Activated CD8-positive, alpha-beta T cell treated with anti-CD3 and anti-CD28 coated beads, Interleukin-2, amount 10 ng/mL, durations not matched to agents 7 days and 5 days (primary cell): ENCODE measurements around the gene SAMD14. TPM values are rescaled to one million over a fixed set of nuclear protein-coding genes. Genes with fewer than 3 reads are reported as not detected.

Experiments used
- ATAC-seq: fragments of 150-1000 bp; cut with Tn5 transposase; one replicate; pipeline ENCODE4 v1.10.0; 2021; ENCODE audit warnings: moderate library complexity
- CTCF ChIA-PET: fragments of 350-600 bp; sonication (Branson Sonifier 250); formaldehyde crosslinking; loops from one replicate; lab custom pipeline; 2021; ENCODE audit warnings: antibody characterized with exemption; lab: Charles Lee
- POLR2A ChIA-PET: fragments of 350-600 bp; sonication (Branson Sonifier 250); formaldehyde crosslinking; loops from one replicate; lab custom pipeline; 2021; ENCODE audit warnings: antibody characterized with exemption; lab: Charles Lee
- DNase-seq: peaks from one replicate; pipeline ENCODE4 v3.0.0-alpha.2; 2020
- H3K27ac Mint-ChIP-seq: one replicate; pipeline ENCODE4 v1.8.0; 2021; ENCODE audit warnings: mild to moderate bottlenecking, mixed read lengths
- H3K27me3 Mint-ChIP-seq: one replicate; pipeline ENCODE4 v1.8.0; 2021; ENCODE audit warnings: low read depth, mixed read lengths
- H3K36me3 Mint-ChIP-seq: one replicate; pipeline ENCODE4 v1.8.0; 2021; ENCODE audit warnings: low read depth, mixed read lengths
- H3K4me1 Mint-ChIP-seq: one replicate; pipeline ENCODE4 v1.8.0; 2021; ENCODE audit warnings: low read depth, mixed read lengths
- H3K4me3 Mint-ChIP-seq: one replicate; pipeline ENCODE4 v1.8.0; 2021; ENCODE audit warnings: mild to moderate bottlenecking, mixed read lengths
- H3K9me3 Mint-ChIP-seq: one replicate; pipeline ENCODE4 v1.8.0; 2022; ENCODE audit warnings: mixed read lengths; ENCODE audit not compliant: insufficient read depth
- total RNA-seq, 2 experiments: library from RNA; stranded (reverse); gene quantifications; one replicate each; pipeline ENCODE4 v1.2.3, GENCODE V29; 2021

SAMD14 gene
- total RNA-seq, 2 experiments from 2014 or later: 0.50 to 0.55 TPM

GRCh38 chr17:50146927-50147665 lies 17.1 kb upstream of the SAMD14 start:
- no peak for ATAC-seq
- no peaks in the 10 kb centered on the region for H3K27me3 Mint-ChIP-seq
- ChIA-PET CTCF (interaction anchor here (1.2 to 9.7 kb wide), 7 partner anchors 8 to 53 kb away, joined by 3 to 118 read pairs (median 8); no protein-coding TSS in a partner anchor), POLR2A (interaction anchor here (1.4 kb wide), 1 partner anchor 15 kb away, joined by 7 read pairs; no protein-coding TSS in a partner anchor)
- peak overlapping the region; percentile 95 for H3K4me3 Mint-ChIP-seq
- H3K36me3 Mint-ChIP-seq: peaks cover 60% of the 10 kb centered on the region
- H3K4me1 Mint-ChIP-seq: peaks cover 60% of the 10 kb centered on the region
- peak overlapping the region; percentile 84 for H3K27ac Mint-ChIP-seq
- H3K9me3 Mint-ChIP-seq: no peaks in the 10 kb centered on the region
- no peak for DNase-seq

GRCh38 chr17:50146230-50146926 lies 16.4 kb upstream of the SAMD14 start:
- ChIA-PET POLR2A (interaction anchor here (1.4 kb wide), 1 partner anchor 15 kb away, joined by 7 read pairs; no protein-coding TSS in a partner anchor), CTCF (interaction anchor here (1.2 to 9.7 kb wide), 6 partner anchors 7 to 52 kb away, joined by 3 to 118 read pairs (median 10); no protein-coding TSS in a partner anchor)
- no peaks in the 10 kb centered on the region for H3K27me3 Mint-ChIP-seq
- H3K36me3 Mint-ChIP-seq: peaks cover 67% of the 10 kb centered on the region
- H3K27ac Mint-ChIP-seq: peak overlapping the region; percentile 84
- H3K4me1 Mint-ChIP-seq: peaks cover 61% of the 10 kb centered on the region
- H3K9me3 Mint-ChIP-seq: no peaks in the 10 kb centered on the region
- DNase-seq: no peak
- peak overlapping the region; percentile 95 for H3K4me3 Mint-ChIP-seq
- ATAC-seq: no peak

- peak overlapping the region; percentile 69 for H3K27ac Mint-ChIP-seq
These were observed 15.7 kb upstream of the SAMD14 start for GRCh38 chr17:50145532-50146229.

GRCh38 chr17:50144845-50145531 lies 15.0 kb upstream of the SAMD14 start:
- no peak overlapping the region for H3K4me3 Mint-ChIP-seq
- ChIA-PET POLR2A (no interaction called here), CTCF (interaction anchor here (1.4 to 9.7 kb wide), 3 partner anchors 13 to 25 kb away, joined by 3 to 118 read pairs (median 8); no protein-coding TSS in a partner anchor)
- peak overlapping the region; percentile 81 for H3K27ac Mint-ChIP-seq
- H3K9me3 Mint-ChIP-seq: no peaks in the 10 kb centered on the region
- DNase-seq (no peak), ATAC-seq (no peak)
- peaks cover 75% of the 10 kb centered on the region for H3K4me1 Mint-ChIP-seq
- H3K36me3 Mint-ChIP-seq: peaks cover 81% of the 10 kb centered on the region
- no peaks in the 10 kb centered on the region for H3K27me3 Mint-ChIP-seq

More at GRCh38 chr17:50145532-50146229, 15.7 kb upstream of the SAMD14 start:
- Mint-ChIP-seq H3K27me3 (no peaks in the 10 kb centered on the region), H3K4me3 (peak overlapping the region; percentile 28), H3K9me3 (no peaks in the 10 kb centered on the region), H3K36me3 (peaks cover 74% of the 10 kb centered on the region), H3K4me1 (peaks cover 68% of the 10 kb centered on the region)
- ChIA-PET CTCF (interaction anchor here (2.7 to 9.7 kb wide), 3 partner anchors 12 to 51 kb away, joined by 8 to 118 read pairs (median 12); no protein-coding TSS in a partner anchor), POLR2A (interaction anchor here (1.4 kb wide), 1 partner anchor 16 kb away, joined by 7 read pairs; no protein-coding TSS in a partner anchor)
- no peak for DNase-seq
- ATAC-seq: no peak

- peaks cover 81% of the 10 kb centered on the region for H3K4me1 Mint-ChIP-seq
- peak overlapping the region; percentile 81 for H3K27ac Mint-ChIP-seq
- H3K27me3 Mint-ChIP-seq: no peaks in the 10 kb centered on the region
- no peak overlapping the region for H3K4me3 Mint-ChIP-seq
- CTCF ChIA-PET: interaction anchor here (1.4 to 9.7 kb wide), 3 partner anchors 14 to 25 kb away, joined by 3 to 118 read pairs (median 8); no protein-coding TSS in a partner anchor
- H3K9me3 Mint-ChIP-seq: no peaks in the 10 kb centered on the region
- peaks cover 87% of the 10 kb centered on the region for H3K36me3 Mint-ChIP-seq
- ATAC-seq (no peak), DNase-seq (no peak)
- POLR2A ChIA-PET: no interaction called here
These were observed 14.4 kb upstream of the SAMD14 start for GRCh38 chr17:50144355-50144754.

- ChIA-PET POLR2A (interaction anchor here (0.9 kb wide), 1 partner anchor 8 kb away, joined by 3 read pairs; no protein-coding TSS in a partner anchor), CTCF (interaction anchor here (1.2 to 9.7 kb wide), 6 partner anchors 9 to 26 kb away, joined by 3 to 118 read pairs (median 6); no protein-coding TSS in a partner anchor)
- no peak for DNase-seq
- Mint-ChIP-seq H3K4me3 (no peak overlapping the region), H3K36me3 (peaks cover 92% of the 10 kb centered on the region), H3K27me3 (no peaks in the 10 kb centered on the region), H3K9me3 (no peaks in the 10 kb centered on the region), H3K4me1 (peaks cover 85% of the 10 kb centered on the region), H3K27ac (peak overlapping the region; percentile 90)
- no peak for ATAC-seq
These were observed 13.7 kb upstream of the SAMD14 start for GRCh38 chr17:50143461-50144176.

- CTCF ChIA-PET: interaction anchor here (1.7 to 4.9 kb wide), 3 partner anchors 9 to 20 kb away, joined by 4 to 67 read pairs (median 62); partner anchors contain the start of genes PPP1R9B and SAMD14
- Mint-ChIP-seq H3K9me3 (no peaks in the 10 kb centered on the region), H3K36me3 (peaks cover 94% of the 10 kb centered on the region), H3K4me3 (peak overlapping the region; percentile 60), H3K27ac (peak overlapping the region; percentile 90), H3K4me1 (peaks cover 76% of the 10 kb centered on the region), H3K27me3 (no peaks in the 10 kb centered on the region)
- no peak for ATAC-seq
- POLR2A ChIA-PET: interaction anchor here (1.2 kb wide), 1 partner anchor 10 kb away, joined by 4 read pairs; no protein-coding TSS in a partner anchor
- DNase-seq: no peak
These were observed 11.8 kb upstream of the SAMD14 start for GRCh38 chr17:50141745-50142110.

- Mint-ChIP-seq H3K36me3 (peaks cover 95% of the 10 kb centered on the region), H3K27ac (peak overlapping the region; percentile 90), H3K4me1 (peaks cover 71% of the 10 kb centered on the region), H3K4me3 (peak overlapping the region; percentile 62), H3K9me3 (no peaks in the 10 kb centered on the region), H3K27me3 (no peaks in the 10 kb centered on the region)
- CTCF ChIA-PET: interaction anchor here (0.9 to 4.9 kb wide), 11 partner anchors 9 to 47 kb away, joined by 3 to 67 read pairs (median 4); partner anchors contain the start of genes PPP1R9B and SAMD14
- POLR2A ChIA-PET: interaction anchor here (1.0 to 1.2 kb wide), 4 partner anchors 9 to 21 kb away, joined by 3 to 5 read pairs (median 4); no protein-coding TSS in a partner anchor
- no peak for ATAC-seq
- DNase-seq: no peak
These were observed 11.2 kb upstream of the SAMD14 start for GRCh38 chr17:50141026-50141744.

GRCh38 chr17:50139950-50140885 lies 10.3 kb upstream of the SAMD14 start:
- peak overlapping the region; percentile 90 for H3K27ac Mint-ChIP-seq
- DNase-seq (peak; percentile 88), ATAC-seq (peak; percentile 90)
- CTCF ChIA-PET: interaction anchor here (0.9 to 4.9 kb wide), 14 partner anchors 8 to 137 kb away, joined by 3 to 67 read pairs (median 4); partner anchors contain the start of genes PPP1R9B and SAMD14
- H3K36me3 Mint-ChIP-seq: peaks cover 94% of the 10 kb centered on the region
- POLR2A ChIA-PET: interaction anchor here (1.0 to 1.4 kb wide), 7 partner anchors 9 to 29 kb away, joined by 3 to 6 read pairs (median 4); no protein-coding TSS in a partner anchor
- peaks cover 62% of the 10 kb centered on the region for H3K4me1 Mint-ChIP-seq
- H3K4me3 Mint-ChIP-seq: peak overlapping the region; percentile 62
- H3K27me3 Mint-ChIP-seq: no peaks in the 10 kb centered on the region
- no peaks in the 10 kb centered on the region for H3K9me3 Mint-ChIP-seq
